RWPE2 (cell line): ENCODE measurements around the gene MROH8.

Experiments used
- ATAC-seq: fragments of 200-7000 bp; cut with Tn5 transposase; 3 replicates; pipeline ENCODE4 v1.9.1; 2021; ENCODE audit warnings: low read depth
- DNase-seq: peaks from one replicate; pipeline ENCODE4 v3.0.0-alpha.2; 2020; ENCODE audit warnings: low spot score
- H3K27ac ChIP-seq: fragments of 450-650 bp; 2 replicates; pipeline ENCODE4 v1.5.1; 2017; ENCODE audit warnings: mild to moderate bottlenecking; ENCODE audit not compliant: poor library complexity, severe bottlenecking
- H3K27me3 ChIP-seq: fragments of 250-450 bp; sonication (Bioruptor Pico); 2 replicates; pipeline ENCODE4 v1.5.1; 2021; ENCODE audit warnings: mild to moderate bottlenecking, moderate library complexity; ENCODE audit not compliant: insufficient read depth, poor library complexity, severe bottlenecking
- H3K36me3 ChIP-seq: fragments of 250-450 bp; sonication (Bioruptor Pico); 2 replicates; pipeline ENCODE4 v1.5.1; 2020; ENCODE audit warnings: low read depth, mild to moderate bottlenecking, moderate library complexity
- H3K4me1 ChIP-seq: fragments of 250-450 bp; sonication (Bioruptor Pico); 2 replicates; pipeline ENCODE4 v1.5.1; 2021; ENCODE audit warnings: mild to moderate bottlenecking, moderate library complexity; ENCODE audit not compliant: insufficient read depth, poor library complexity, severe bottlenecking
- H3K4me3 ChIP-seq: fragments of 250-450 bp; sonication (Bioruptor Pico); 2 replicates; pipeline ENCODE4 v1.5.1; 2021; ENCODE audit warnings: mild to moderate bottlenecking, moderate library complexity; ENCODE audit not compliant: severe bottlenecking
- H3K9me3 ChIP-seq: fragments of 250-450 bp; sonication (Bioruptor Pico); 2 replicates; pipeline ENCODE4 v1.5.1; 2021; ENCODE audit warnings: mild to moderate bottlenecking, moderate library complexity; ENCODE audit not compliant: severe bottlenecking
- CTCF ChIP-seq: fragments of 450-650 bp; IDR thresholded peaks from one replicate; pipeline ENCODE4 v1.5.1; 2017; ENCODE audit warnings: mild to moderate bottlenecking, moderate library complexity; ENCODE audit not compliant: poor library complexity, severe bottlenecking

Gene MROH8

GRCh38 chr20:37166867-37167266 is 12.5 kb downstream of the MROH8 start:
- TF ChIP-seq CTCF: no peak
- ATAC-seq (no peak), DNase-seq (no peak)
- Histone ChIP-seq H3K4me3 (no peak overlapping the region), H3K4me1 (no peaks in the 10 kb centered on the region), H3K27me3 (peaks cover 11% of the 10 kb centered on the region), H3K36me3 (no peaks in the 10 kb centered on the region), H3K9me3 (no peaks in the 10 kb centered on the region), H3K27ac (no peak overlapping the region)

- peaks cover 11% of the 10 kb centered on the region for H3K27me3 ChIP-seq
- ATAC-seq: no peak
Measured at GRCh38 chr20:37165031-37165430, 14.3 kb downstream of the MROH8 start.

GRCh38 chr20:37163832-37164554 is 15.4 kb downstream of the MROH8 start:
- ATAC-seq (no peak), DNase-seq (no peak)
- TF ChIP-seq CTCF: no peak
- Histone ChIP-seq H3K9me3 (no peaks in the 10 kb centered on the region), H3K27me3 (peaks cover 11% of the 10 kb centered on the region), H3K36me3 (no peaks in the 10 kb centered on the region), H3K4me3 (no peak overlapping the region), H3K4me1 (no peaks in the 10 kb centered on the region), H3K27ac (no peak overlapping the region)

More at GRCh38 chr20:37165031-37165430, 14.3 kb downstream of the MROH8 start:
- DNase-seq: no peak
- no peaks in the 10 kb centered on the region for H3K4me1 ChIP-seq
- TF ChIP-seq CTCF: no peak
- H3K27ac ChIP-seq: no peak overlapping the region
- H3K4me3 ChIP-seq: no peak overlapping the region
- H3K36me3 ChIP-seq: no peaks in the 10 kb centered on the region
- H3K9me3 ChIP-seq: no peaks in the 10 kb centered on the region

GRCh38 chr20:37162646-37163045 is 16.7 kb downstream of the MROH8 start:
- H3K4me3 ChIP-seq: no peak overlapping the region
- TF ChIP-seq CTCF: no peak
- DNase-seq (no peak), ATAC-seq (peak; percentile 15; the same call in 1 of the 3 replicates)
- H3K9me3 ChIP-seq: no peaks in the 10 kb centered on the region
- peaks cover 11% of the 10 kb centered on the region for H3K27me3 ChIP-seq
- no peaks in the 10 kb centered on the region for H3K36me3 ChIP-seq
- no peak overlapping the region for H3K27ac ChIP-seq
- H3K4me1 ChIP-seq: no peaks in the 10 kb centered on the region
